Measurements from ENCODE around the gene LENG1.
A peak's percentile ranks its signal among the peaks of the same experiment; 100 is the strongest.
"Not testable (repeated sequence)": the region's sequence is repeated elsewhere in the genome, so short reads cannot be mapped to it uniquely, and the experiment has no call there.

Gene LENG1

DNA sequence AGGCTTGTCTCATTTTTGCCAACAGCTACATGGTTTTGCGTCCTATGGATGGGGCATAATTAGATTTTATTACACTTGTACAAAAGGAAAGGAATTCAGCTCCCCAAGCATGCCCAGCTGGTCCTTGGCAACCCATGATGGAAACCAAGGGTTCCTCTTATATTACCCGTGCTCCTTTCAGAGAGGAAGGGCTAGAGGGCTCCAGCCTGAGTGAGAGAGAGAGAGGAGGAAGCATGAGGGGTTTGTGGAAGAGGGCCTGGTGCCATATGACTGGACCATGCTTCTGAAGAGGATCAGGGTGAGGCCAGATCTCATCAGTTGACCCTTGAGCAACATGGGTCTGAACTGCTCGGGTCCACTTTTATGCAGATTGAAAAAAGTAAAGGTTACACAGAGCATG is 37.6 kb upstream of the LENG1 start:
- no peak overlapping the region for H3K4me3 ChIP-seq (ENCODE audit: control insufficient read depth, low read depth, low read length)
- TF ChIP-seq, protein P1, sequence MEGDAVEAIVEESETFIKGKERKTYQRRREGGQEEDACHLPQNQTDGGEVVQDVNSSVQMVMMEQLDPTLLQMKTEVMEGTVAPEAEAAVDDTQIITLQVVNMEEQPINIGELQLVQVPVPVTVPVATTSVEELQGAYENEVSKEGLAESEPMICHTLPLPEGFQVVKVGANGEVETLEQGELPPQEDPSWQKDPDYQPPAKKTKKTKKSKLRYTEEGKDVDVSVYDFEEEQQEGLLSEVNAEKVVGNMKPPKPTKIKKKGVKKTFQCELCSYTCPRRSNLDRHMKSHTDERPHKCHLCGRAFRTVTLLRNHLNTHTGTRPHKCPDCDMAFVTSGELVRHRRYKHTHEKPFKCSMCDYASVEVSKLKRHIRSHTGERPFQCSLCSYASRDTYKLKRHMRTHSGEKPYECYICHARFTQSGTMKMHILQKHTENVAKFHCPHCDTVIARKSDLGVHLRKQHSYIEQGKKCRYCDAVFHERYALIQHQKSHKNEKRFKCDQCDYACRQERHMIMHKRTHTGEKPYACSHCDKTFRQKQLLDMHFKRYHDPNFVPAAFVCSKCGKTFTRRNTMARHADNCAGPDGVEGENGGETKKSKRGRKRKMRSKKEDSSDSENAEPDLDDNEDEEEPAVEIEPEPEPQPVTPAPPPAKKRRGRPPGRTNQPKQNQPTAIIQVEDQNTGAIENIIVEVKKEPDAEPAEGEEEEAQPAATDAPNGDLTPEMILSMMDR (IDR thresholded peaks at IDR 0.05; ENCODE audit: control insufficient read depth, insufficient read depth, low read depth, low read length, missing control alignments): no peak
- DNase-seq (ENCODE audit: low read depth): no peak

DNA sequence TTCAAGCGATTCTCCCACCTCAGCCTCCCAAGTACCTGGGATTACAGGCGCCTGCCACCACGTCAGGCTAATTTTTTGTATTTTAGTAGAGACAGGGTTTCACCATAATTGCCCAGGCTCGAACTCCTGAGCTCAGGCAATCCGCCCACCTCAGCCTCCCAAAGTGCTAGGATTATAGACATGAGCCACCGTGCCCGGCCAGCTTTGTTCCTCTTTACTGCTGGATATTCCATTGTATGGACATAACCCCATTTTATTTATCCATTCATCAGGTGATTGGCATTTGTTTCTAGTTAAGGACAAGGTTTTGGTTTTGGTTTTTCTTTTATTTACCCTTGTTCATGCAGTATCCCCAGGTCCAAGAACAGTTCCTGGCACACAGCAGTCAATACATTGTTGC is 37.0 kb upstream of the LENG1 start:
- H3K4me3 ChIP-seq (ENCODE audit: control insufficient read depth, low read depth, low read length): no peak overlapping the region
- TF ChIP-seq, protein P1 (IDR thresholded peaks at IDR 0.05; ENCODE audit: control insufficient read depth, insufficient read depth, low read depth, low read length, missing control alignments): no peak
- no peak for DNase-seq (ENCODE audit: low read depth)

DNA sequence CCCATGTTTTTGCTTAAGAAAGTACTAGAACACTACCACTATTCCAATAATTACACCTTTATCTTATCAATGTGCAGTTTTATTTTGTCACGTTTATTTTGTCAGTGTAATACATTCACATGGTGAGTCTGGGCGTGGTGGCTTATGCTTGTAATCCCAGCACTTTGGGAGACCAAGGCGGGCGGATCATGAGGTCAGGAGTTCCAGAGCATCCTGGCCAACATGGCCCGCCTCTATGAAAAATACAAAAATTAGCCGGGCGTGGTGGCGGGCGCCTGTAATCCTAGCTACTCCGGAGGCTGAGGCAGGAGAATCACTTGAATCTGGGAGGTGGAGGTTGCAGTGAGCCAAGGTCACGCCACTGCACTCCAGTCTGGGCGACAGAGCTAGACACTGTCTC is 34.9 kb upstream of the LENG1 start:
- DNase-seq (ENCODE audit: low read depth); H3K4me3 ChIP-seq (ENCODE audit: control insufficient read depth, low read depth, low read length): not testable (repeated sequence)

DNA sequence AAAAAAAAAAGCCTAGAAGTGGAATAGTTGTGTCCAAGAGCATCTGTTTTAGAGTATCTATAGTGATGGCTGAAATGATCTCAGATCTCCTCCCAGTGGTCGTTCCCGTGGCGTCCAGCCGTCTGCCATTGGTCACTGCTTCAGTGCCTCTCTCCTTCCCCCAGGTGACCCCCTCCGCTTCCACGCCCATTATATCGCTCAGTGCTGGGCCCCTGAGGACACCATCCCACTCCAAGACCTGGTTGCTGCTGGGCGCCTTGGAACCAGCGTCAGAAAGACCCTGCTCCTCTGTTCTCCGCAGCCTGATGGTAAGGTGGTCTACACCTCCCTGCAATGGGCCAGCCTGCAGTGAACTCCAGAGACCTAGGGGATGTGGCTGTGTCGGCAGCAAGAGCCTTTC is 33.5 kb upstream of the LENG1 start:
- TF ChIP-seq, protein P1 (IDR thresholded peaks at IDR 0.05; ENCODE audit: control insufficient read depth, insufficient read depth, low read depth, low read length, missing control alignments): no peak
- no peak for DNase-seq (ENCODE audit: low read depth)
- no peak overlapping the region for H3K4me3 ChIP-seq (ENCODE audit: control insufficient read depth, low read depth, low read length)

DNA sequence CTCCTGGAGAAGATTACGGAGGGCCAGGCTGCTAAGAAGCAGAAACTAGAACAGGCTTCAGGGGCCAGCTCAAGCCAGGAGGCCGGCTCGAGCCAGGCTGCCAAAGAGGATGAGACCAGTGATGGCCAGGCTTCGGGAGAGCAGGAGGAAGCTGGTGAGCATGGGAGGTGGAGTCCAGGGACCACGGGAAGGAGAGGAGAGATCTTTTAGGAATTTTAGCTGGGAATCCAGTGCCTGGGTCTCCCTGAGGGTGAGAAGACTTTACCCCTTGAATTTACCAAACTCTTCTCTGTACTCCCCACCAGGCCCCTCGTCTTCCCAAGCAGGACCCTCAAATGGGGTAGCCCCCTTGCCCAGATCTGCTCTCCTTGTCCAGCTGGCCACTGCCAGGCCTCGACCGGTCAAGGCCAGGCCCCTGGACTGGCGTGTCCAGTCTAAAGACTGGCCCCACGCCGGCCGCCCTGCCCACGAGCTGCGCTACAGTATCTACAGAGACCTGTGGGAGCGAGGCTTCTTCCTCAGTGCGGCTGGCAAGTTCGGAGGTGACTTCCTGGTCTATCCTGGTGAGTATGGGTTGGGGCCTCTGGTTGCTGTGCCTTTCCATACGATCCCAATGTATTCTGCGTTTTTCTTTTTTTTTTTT is 32.4 kb upstream of the LENG1 start:
- TF ChIP-seq, protein P1 (IDR thresholded peaks at IDR 0.05; ENCODE audit: control insufficient read depth, insufficient read depth, low read depth, low read length, missing control alignments): no peak
- peak overlapping the region; percentile 76 for H3K4me3 ChIP-seq (ENCODE audit: control insufficient read depth, low read depth, low read length)
- DNase-seq (ENCODE audit: low read depth): no peak

DNA sequence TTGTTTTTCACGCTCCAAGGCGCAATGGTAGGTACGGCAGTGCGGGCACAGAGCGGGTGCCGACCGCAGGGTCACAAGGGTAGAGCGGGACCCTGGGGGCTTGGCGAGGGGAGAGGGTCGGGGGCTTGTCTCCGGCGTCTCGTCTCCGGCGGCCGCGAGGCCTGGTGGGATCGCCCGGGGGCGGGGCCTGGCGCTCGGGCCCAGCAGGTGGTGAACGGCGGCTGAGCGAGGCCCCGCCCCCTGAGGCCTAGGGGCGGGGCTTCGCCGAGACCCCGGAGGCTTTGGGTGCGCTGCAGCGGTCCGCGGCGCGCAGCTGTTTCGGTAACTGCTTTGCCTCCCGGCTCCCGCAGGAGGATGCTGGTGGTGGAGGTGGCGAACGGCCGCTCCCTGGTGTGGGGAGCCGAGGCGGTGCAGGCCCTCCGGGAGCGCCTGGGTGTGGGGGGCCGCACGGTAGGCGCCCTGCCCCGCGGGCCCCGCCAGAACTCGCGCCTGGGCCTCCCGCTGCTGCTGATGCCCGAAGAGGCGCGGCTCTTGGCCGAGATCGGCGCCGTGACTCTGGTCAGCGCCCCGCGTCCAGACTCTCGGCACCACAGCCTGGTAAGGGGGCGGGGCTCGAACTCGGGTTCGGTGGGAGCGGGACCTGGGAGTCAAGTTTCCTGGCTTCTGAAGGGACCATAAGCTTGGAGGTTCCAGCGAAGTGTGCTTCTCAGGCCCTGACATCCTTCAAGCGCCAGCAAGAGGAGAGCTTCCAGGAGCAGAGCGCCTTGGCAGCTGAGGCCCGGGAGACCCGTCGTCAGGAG is 31.7 kb upstream of the LENG1 start, which contains the start of gene TSEN34:
TSEN34 (plus strand) TSS at position 298 of the 800 bp plus-strand sequence; CDS start at position 355, 57 bp downstream.
- peak within 1 kb of the TSS; percentile 76 for H3K4me3 ChIP-seq (ENCODE audit: control insufficient read depth, low read depth, low read length)
- DNase-seq (ENCODE audit: low read depth): no peak
- TF ChIP-seq, protein P1 (IDR thresholded peaks at IDR 0.05; ENCODE audit: control insufficient read depth, insufficient read depth, low read depth, low read length, missing control alignments): no peak

DNA sequence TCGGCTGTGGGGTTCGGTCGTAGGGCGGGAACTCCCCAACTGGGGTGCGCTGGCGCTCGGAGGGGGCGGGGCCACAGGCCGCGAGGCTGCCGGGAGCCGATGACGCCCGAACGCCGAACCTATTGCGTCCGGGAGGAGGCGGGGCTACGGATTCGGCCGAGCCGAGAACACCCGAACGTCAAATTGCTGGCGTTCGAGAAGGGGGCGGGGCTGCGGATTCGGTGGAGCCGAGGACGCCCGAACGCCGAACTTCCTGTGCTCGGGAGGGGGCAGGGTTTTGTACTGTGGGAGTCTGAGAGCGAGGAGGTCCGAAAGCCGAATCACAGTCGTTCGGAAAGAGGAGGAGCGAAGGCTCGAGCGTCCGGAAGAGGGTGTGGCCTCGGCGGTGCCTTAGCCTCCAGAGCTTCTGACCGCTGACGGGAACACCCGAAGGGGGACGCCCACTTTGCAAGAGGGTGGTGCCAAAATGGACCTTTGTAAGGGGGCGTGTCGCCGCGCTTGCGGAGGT is 31.0 kb upstream of the LENG1 start:
- peak; percentile 97 for DNase-seq (ENCODE audit: low read depth)
- TF ChIP-seq, protein P1 (IDR thresholded peaks at IDR 0.05; ENCODE audit: control insufficient read depth, insufficient read depth, low read depth, low read length, missing control alignments): no peak
- peak overlapping the region; percentile 76 for H3K4me3 ChIP-seq (ENCODE audit: control insufficient read depth, low read depth, low read length)
